SJSA1 (cell line): ENCODE data around the gene CCDC87. TPM values are rescaled to one million over a fixed set of nuclear protein-coding genes. Genes with fewer than 3 reads are reported as not detected.
"Not testable (repeated sequence)": the region's sequence is repeated elsewhere in the genome, so short reads cannot be mapped to it uniquely, and the experiment has no call there.

Experiments used
- DNase-seq, 2 experiments: peaks; one replicate each; pipeline ENCODE4 v3.0.0-alpha.2; 2015 to 2020; ENCODE audit warnings: low spot score in 2 of 2, low read depth in 1 of 2
- H3K27ac ChIP-seq: fragments of 250-450 bp; sonication (Bioruptor Pico); 2 replicates; pipeline ENCODE4 v1.5.1; 2020; ENCODE audit warnings: mild to moderate bottlenecking, moderate library complexity
- H3K27me3 ChIP-seq: fragments of 250-450 bp; sonication (Bioruptor Pico); replicated peaks from 2 replicates; pipeline ENCODE4 v1.5.1; 2020; ENCODE audit warnings: mild to moderate bottlenecking, moderate library complexity
- H3K36me3 ChIP-seq: fragments of 250-450 bp; sonication (Bioruptor Pico); 2 replicates; pipeline ENCODE4 v1.5.1; 2020; ENCODE audit warnings: mild to moderate bottlenecking
- H3K4me1 ChIP-seq: fragments of 250-450 bp; sonication (Bioruptor Pico); replicated peaks from 2 replicates; pipeline ENCODE4 v1.6.1; 2021; ENCODE audit warnings: mild to moderate bottlenecking
- H3K4me3 ChIP-seq: fragments of 250-450 bp; sonication (Bioruptor Pico); 2 replicates; pipeline ENCODE4 v1.5.1; 2020; ENCODE audit warnings: mild to moderate bottlenecking
- H3K9me3 ChIP-seq: fragments of 250-450 bp; sonication (Bioruptor Pico); replicated peaks from 2 replicates; pipeline ENCODE4 v1.5.1; 2020; ENCODE audit warnings: mild to moderate bottlenecking
- total RNA-seq: library from RNA; depleted of rRNA; stranded (reverse); fragments of >200 nt; shearing (Covaris generic); gene quantifications from 2 replicates; pipeline ENCODE4 v1.2.3, GENCODE V29; 2014

CCDC87 gene
- total RNA-seq, 1 experiment from 2014 or later, result 0.34 TPM

GRCh38 chr11:66604155-66604554 is 11.3 kb upstream of the CCDC87 start:
- Histone ChIP-seq H3K9me3 (no peaks in the 10 kb centered on the region), H3K4me3 (no peak overlapping the region), H3K27ac (no peak overlapping the region), H3K27me3 (no peaks in the 10 kb centered on the region), H3K36me3 (peaks cover 49% of the 10 kb centered on the region), H3K4me1 (peaks cover 18% of the 10 kb centered on the region)
- DNase-seq, result no peak

DNA sequence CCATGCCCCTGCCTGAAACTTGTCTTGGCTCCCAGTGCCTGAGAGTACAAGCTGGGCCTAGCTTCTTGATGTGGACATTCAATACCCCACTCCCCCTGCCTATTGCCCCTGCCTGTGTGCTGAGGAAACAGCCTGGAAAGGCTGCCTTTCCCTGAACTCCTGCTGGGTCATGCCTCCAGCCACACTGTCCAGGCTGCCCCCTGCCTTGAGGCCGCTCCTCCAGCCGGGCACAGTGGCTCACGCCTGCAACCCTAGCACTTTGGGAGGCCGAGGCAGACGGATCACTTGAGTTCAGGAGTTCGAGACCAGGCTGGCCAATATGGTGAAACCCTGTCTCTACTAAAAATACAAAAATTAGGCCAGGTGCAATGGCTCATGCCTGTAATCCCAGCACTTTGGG is 10.2 kb upstream of the CCDC87 start:
- Histone ChIP-seq H3K36me3 (peaks cover 52% of the 10 kb centered on the region), H3K4me3 (no peak overlapping the region), H3K4me1 (peaks cover 18% of the 10 kb centered on the region), H3K27ac (no peak overlapping the region), H3K27me3 (no peaks in the 10 kb centered on the region), H3K9me3 (no peaks in the 10 kb centered on the region)
- DNase-seq, result no peak

DNA sequence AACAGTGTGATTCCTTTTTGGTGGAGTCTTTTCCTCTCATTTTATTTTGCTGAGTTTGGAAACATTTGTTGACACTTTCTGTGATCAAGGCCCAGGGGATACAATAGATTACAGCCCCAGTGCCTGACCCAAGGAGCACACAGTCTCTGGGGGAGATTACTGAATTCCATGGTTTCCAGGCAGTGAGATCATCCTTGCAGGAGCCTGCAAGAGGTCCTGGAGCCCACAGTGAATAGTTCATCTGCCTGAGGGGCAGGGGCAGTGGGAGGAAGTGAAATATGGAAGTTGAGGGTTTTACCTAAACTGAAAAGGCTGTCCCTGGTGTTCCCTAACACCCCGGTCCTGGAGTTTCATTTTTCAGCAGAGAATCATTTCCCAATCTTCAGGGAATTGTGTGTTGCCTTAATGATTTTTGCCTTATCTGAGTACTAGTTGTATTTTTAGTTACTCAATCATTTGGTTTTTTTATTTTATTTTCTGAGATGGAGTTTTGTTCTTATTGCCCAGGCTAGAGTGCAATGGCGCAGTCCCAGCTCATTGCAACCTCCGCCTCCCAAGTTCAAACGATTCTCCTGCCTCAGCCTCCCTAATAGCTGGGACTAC is 7.9 kb upstream of the CCDC87 start:
- Histone ChIP-seq H3K27me3 (no peaks in the 10 kb centered on the region), H3K9me3 (no peaks in the 10 kb centered on the region), H3K27ac (no peak overlapping the region), H3K4me3 (no peak overlapping the region), H3K4me1 (peaks cover 7% of the 10 kb centered on the region; the same call in 1 of the 2 replicates), H3K36me3 (peaks cover 49% of the 10 kb centered on the region)
- no peak for DNase-seq

GRCh38 chr11:66600219-66600618 is 7.4 kb upstream of the CCDC87 start:
- Histone ChIP-seq H3K4me3 (no peak overlapping the region), H3K4me1 (peaks cover 7% of the 10 kb centered on the region; the same call in 1 of the 2 replicates), H3K9me3 (no peaks in the 10 kb centered on the region), H3K27ac (no peak overlapping the region), H3K36me3 (peaks cover 44% of the 10 kb centered on the region), H3K27me3 (no peaks in the 10 kb centered on the region)
- DNase-seq, result no peak

DNA sequence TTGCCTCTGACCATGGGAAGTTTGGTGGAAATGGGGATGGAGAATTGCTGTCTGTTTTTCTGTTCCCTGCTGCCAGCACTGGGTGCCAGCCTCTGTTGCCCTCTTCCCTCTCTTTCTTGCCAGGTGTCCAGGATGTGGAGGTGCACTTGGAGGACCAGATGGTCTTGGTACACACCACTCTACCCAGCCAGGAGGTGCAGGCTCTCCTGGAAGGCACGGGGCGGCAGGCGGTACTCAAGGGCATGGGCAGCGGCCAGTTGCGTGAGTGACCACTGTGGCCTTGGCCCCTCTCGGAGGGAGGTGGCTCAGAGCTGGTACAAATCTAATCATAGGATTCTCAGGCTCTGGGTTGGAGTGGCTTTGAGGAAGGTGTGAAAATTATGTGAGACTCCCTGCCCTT is 6.1 kb upstream of the CCDC87 start:
- H3K4me1 ChIP-seq, result peaks cover 7% of the 10 kb centered on the region; the same call in 1 of the 2 replicates
- H3K4me3 ChIP-seq, result no peak overlapping the region
- H3K9me3 ChIP-seq, result no peaks in the 10 kb centered on the region
- DNase-seq, result no peak
- H3K27me3 ChIP-seq, result no peaks in the 10 kb centered on the region
- H3K27ac ChIP-seq, result no peak overlapping the region
- peaks cover 33% of the 10 kb centered on the region for H3K36me3 ChIP-seq

DNA sequence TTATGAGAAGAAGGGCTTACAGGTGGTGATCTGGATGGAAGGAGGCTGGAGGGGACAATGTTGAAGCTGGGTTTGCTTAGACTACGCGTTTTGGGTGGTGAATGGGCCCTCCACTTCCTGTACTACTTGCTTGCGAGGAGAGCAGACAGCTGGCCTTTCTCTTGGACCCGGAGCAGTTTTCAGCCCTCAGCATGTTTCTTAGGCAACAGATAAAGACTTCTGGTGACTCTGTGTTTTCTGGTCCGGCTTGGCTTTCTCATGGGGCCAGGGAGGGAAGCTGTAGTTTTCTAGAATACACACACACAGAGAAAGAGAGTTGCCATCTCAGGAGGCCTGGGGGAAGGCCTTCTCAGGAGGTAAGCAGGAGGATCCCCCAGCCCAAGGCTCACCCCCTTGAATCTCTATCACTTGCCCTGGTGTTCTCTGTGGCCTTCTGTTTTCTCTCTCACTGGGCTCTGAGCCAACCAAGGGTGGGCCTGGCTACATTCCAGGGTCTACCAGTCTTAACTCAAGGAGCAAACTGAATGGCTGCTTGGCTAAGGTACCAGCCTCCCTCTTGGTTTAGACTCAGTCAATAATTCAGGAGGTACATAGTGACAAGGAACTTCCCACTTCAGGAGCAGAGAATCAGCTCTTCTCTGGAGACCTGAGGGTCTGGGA is 2.5 kb upstream of the CCDC87 start:
- H3K4me3 ChIP-seq, result no peak overlapping the region
- peaks cover 16% of the 10 kb centered on the region for H3K36me3 ChIP-seq
- H3K27ac ChIP-seq, result no peak overlapping the region
- H3K4me1 ChIP-seq, result peaks cover 14% of the 10 kb centered on the region
- H3K27me3 ChIP-seq, result no peaks in the 10 kb centered on the region
- H3K9me3 ChIP-seq, result no peaks in the 10 kb centered on the region
- DNase-seq, result no peak

- no peak for DNase-seq
- peak overlapping the region; percentile 7; the same call in 1 of the 2 replicates for H3K27ac ChIP-seq
- H3K9me3 ChIP-seq, result no peaks in the 10 kb centered on the region
- peaks cover 14% of the 10 kb centered on the region for H3K4me1 ChIP-seq
- H3K27me3 ChIP-seq, result no peaks in the 10 kb centered on the region
- peak overlapping the region; percentile 55 for H3K4me3 ChIP-seq
- peaks cover 5% of the 10 kb centered on the region; the same call in 1 of the 2 replicates for H3K36me3 ChIP-seq
These were observed 787 bp upstream of the CCDC87 start for GRCh38 chr11:66593650-66594049.

GRCh38 chr11:66593303-66593635 is 406 bp upstream of the CCDC87 start:
- Histone ChIP-seq H3K4me1 (peaks cover 14% of the 10 kb centered on the region), H3K4me3 (peak overlapping the region; percentile 55), H3K9me3 (no peaks in the 10 kb centered on the region), H3K27ac (peak overlapping the region; percentile 7), H3K36me3 (peaks cover 5% of the 10 kb centered on the region; the same call in 1 of the 2 replicates), H3K27me3 (no peaks in the 10 kb centered on the region)
- DNase-seq, result no peak

- Histone ChIP-seq H3K4me1 (peaks cover 14% of the 10 kb centered on the region), H3K9me3 (no peaks in the 10 kb centered on the region), H3K36me3 (no peaks in the 10 kb centered on the region), H3K27ac (no peak overlapping the region), H3K27me3 (no peaks in the 10 kb centered on the region), H3K4me3 (no peak overlapping the region)
- no peak for DNase-seq
These were observed 1.7 kb downstream of the CCDC87 start for GRCh38 chr11:66591175-66591574.

DNA sequence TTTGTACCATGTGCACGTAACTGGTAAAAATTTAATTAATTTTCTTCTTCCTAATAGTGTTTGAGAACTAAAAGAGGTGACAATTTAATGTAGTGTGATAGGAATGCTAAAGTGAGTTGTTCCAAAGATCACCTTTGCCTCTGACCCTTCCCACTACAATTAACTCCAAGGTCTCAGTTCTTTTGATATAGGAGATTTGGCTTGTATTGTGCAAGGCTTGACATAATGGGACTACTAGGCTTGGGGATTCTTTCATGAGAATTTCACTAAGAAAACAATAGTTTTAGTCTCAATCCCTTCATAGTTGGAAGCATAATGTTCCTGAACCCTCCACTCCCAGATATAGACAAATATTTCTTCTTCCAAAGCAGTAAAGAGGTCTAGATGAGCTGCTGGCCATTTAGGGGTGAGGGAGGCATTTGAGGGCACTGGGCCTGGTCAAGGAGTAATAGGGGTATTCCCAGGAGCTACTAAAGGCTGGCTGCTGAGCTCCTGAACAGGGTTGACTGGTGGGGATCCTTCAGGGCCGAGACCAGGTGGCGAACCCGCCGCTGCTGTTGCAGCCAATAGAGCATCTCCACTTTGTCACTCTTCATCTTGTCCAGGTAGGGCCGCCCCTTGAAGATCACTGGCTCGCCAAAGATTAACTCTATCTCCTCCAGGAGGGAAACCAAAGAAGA is 2.7 kb downstream of the CCDC87 start:
- H3K27me3 ChIP-seq, result no peaks in the 10 kb centered on the region
- H3K4me3 ChIP-seq, result no peak overlapping the region
- peaks cover 14% of the 10 kb centered on the region for H3K4me1 ChIP-seq
- no peaks in the 10 kb centered on the region for H3K36me3 ChIP-seq
- DNase-seq, result no peak
- H3K27ac ChIP-seq, result no peak overlapping the region
- no peaks in the 10 kb centered on the region for H3K9me3 ChIP-seq

DNA sequence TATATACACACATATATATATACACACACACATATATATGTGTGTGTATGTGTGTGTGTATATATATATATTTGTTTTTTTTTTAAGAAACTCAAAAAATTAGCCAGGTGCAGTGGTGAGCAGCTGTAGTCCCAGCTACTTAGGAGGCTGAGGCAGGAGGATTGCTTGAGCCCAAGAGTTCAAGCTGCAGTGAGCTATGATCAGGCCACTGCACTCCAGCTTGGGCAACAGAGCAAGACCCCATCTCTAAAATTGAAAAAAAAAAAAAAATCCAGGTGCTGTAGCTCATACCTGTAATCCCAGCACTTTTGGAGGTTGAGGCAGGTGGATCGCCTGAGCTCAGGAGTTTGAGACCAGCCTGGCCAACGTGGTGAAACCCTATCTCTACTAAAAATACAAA is 3.5 kb downstream of the CCDC87 start:
- H3K9me3 ChIP-seq, H3K36me3 ChIP-seq, DNase-seq, H3K27ac ChIP-seq, H3K4me3 ChIP-seq, H3K27me3 ChIP-seq: not testable (repeated sequence)
- peaks cover 14% of the 10 kb centered on the region for H3K4me1 ChIP-seq

DNA sequence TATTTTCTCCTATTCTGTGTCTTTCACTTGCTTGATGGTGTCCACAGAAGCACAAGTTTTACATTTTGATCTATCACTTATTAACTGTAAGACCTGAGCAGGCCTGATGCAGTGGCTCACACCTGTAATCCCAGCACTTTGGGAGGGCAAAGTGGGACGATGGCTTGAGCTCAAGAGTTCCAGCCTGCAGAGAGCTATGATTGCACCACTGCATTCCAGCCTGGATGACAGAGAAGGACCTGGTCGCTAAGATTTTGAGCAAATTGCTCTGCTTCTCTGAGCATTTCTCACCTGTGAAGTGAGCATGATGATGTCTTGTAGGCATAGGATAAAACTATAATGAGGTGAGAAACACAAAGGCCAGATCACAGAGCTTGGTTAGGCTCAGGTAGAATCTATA is 6.7 kb downstream of the CCDC87 start:
- H3K9me3 ChIP-seq, result peaks cover 7% of the 10 kb centered on the region; the same call in 1 of the 2 replicates
- DNase-seq, result no peak
- no peak overlapping the region for H3K27ac ChIP-seq
- no peaks in the 10 kb centered on the region for H3K36me3 ChIP-seq
- no peak overlapping the region for H3K4me3 ChIP-seq
- no peaks in the 10 kb centered on the region for H3K4me1 ChIP-seq
- H3K27me3 ChIP-seq, result no peaks in the 10 kb centered on the region; the same call in 1 of the 2 replicates

DNA sequence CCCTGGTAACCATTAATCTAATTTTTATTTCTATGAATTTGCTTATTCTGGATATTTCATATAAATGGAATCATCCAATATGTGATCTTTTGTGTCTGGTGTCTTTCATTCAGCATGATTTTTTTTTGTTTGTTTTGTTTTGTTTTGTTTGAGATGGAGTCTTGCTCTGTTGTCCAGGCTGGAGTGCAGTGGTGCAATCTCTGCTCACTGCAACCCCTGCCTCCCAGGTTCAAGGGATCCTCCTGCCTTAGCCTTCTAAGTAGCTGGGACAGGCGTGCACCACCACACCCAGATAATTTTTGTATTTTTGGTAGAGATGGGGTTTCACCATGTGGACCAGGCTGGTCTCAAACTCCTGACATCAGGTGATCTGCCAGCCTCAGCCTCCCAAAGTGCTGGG is 7.4 kb downstream of the CCDC87 start:
- H3K9me3 ChIP-seq, DNase-seq, H3K27ac ChIP-seq, H3K4me3 ChIP-seq, H3K36me3 ChIP-seq, H3K4me1 ChIP-seq, H3K27me3 ChIP-seq: not testable (repeated sequence)

DNA sequence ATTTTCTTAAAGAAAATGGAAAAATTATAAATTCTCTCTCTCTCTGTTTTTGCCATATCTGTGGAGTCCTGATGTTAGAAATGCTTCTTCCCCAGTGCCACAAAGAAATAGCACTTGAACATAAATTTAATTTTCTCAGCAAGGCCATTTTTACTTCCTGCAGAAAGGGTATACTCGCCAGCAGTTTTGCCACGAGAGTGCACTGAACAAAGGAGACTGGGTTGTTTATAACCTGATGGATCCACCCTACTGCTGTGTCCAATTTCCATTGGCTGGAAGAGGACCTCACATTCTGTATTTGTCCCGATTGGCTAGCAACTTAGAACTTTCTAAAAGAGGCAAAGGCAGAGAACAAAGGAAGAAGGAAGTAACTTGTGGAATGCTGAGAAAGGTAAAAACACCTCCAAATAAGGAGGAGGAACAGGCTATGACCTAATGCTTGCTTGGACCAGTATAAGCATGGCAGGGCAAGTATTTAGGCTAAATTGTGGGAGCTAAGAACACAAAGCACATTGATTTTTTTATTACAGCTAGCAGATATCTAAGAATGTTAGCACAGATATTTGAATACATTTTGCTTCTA is 10.2 kb downstream of the CCDC87 start:
- not testable (repeated sequence) for H3K27me3 ChIP-seq, DNase-seq, H3K27ac ChIP-seq, H3K9me3 ChIP-seq, H3K4me3 ChIP-seq, H3K4me1 ChIP-seq, H3K36me3 ChIP-seq
